ENCODE results near the gene RSPRY1. TPM values are rescaled to one million over a fixed set of nuclear protein-coding genes. Genes with fewer than 3 reads are reported as not detected.

RSPRY1 gene
- total RNA-seq, 1 donor from 2014 or later, result 63.7 TPM

- H3K27ac Mint-ChIP-seq, result peak overlapping the region; percentile 71
- H3K36me3 Mint-ChIP-seq (ENCODE audit: insufficient read depth), result no peaks in the 10 kb centered on the region
- H3K4me1 Mint-ChIP-seq (ENCODE audit: low read depth), result peaks cover 7% of the 10 kb centered on the region
- TF ChIP-seq, protein P1, sequence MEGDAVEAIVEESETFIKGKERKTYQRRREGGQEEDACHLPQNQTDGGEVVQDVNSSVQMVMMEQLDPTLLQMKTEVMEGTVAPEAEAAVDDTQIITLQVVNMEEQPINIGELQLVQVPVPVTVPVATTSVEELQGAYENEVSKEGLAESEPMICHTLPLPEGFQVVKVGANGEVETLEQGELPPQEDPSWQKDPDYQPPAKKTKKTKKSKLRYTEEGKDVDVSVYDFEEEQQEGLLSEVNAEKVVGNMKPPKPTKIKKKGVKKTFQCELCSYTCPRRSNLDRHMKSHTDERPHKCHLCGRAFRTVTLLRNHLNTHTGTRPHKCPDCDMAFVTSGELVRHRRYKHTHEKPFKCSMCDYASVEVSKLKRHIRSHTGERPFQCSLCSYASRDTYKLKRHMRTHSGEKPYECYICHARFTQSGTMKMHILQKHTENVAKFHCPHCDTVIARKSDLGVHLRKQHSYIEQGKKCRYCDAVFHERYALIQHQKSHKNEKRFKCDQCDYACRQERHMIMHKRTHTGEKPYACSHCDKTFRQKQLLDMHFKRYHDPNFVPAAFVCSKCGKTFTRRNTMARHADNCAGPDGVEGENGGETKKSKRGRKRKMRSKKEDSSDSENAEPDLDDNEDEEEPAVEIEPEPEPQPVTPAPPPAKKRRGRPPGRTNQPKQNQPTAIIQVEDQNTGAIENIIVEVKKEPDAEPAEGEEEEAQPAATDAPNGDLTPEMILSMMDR (IDR thresholded peaks at IDR 0.05; ENCODE audit: unreplicated experiment), result no peak
- peaks cover 18% of the 10 kb centered on the region for H3K27me3 Mint-ChIP-seq
- H3K4me3 Mint-ChIP-seq (ENCODE audit: low read depth), result no peak overlapping the region
- no peaks in the 10 kb centered on the region for H3K9me3 Mint-ChIP-seq (ENCODE audit: low read depth)
- no peak for DNase-seq (ENCODE audit: low spot score, unreplicated experiment)
Observed at GRCh38 chr16:57289391-57290257, 103.5 kb downstream of the RSPRY1 start.

Other genes starting within 250 kb of the RSPRY1 start
- not detected in 2 replicates for gene CETP, start 224.4 kb upstream of the RSPRY1 start, total RNA-seq
- gene NLRC5, start 196.8 kb upstream of the RSPRY1 start, total RNA-seq, result not detected in 2 replicates
- gene CPNE2, start 93.7 kb upstream of the RSPRY1 start, total RNA-seq, result 6.7 and 10.1 TPM in 2 replicates
- 101 and 115 TPM in 2 replicates for gene PSME3IP1, start 290 bp upstream of the RSPRY1 start, total RNA-seq
- gene ARL2BP, start 58.9 kb downstream of the RSPRY1 start, total RNA-seq, result 40.7 and 43.0 TPM in 2 replicates
- 1.6 and 2.9 TPM in 2 replicates for gene PLLP, start 98.3 kb downstream of the RSPRY1 start, total RNA-seq
- gene CCL22, start 172.5 kb downstream of the RSPRY1 start, total RNA-seq, result not detected in 2 replicates
- 0.53 and 0.74 TPM in 2 replicates for gene CX3CL1, start 186.2 kb downstream of the RSPRY1 start, total RNA-seq
- not detected in 2 replicates for gene CCL17, start 218.4 kb downstream of the RSPRY1 start, total RNA-seq